HFFc6 (cell line): ENCODE data around the gene LEMD3. TPM values are rescaled to one million over a fixed set of nuclear protein-coding genes. Genes with fewer than 3 reads are reported as not detected.

Experiments
- DNase-seq: peaks from one replicate; pipeline ENCODE4 v3.0.0-alpha.2; 2018
- H3K27ac Mint-ChIP-seq: 2 replicates; pipeline ENCODE4 v1.8.0; 2020; ENCODE audit warnings: mild to moderate bottlenecking, mixed read lengths
- H3K27me3 Mint-ChIP-seq: 2 replicates; pipeline ENCODE4 v1.8.0; 2021; ENCODE audit warnings: mild to moderate bottlenecking, moderate library complexity, mixed read lengths; ENCODE audit not compliant: insufficient read depth
- H3K36me3 Mint-ChIP-seq: 2 replicates; pipeline ENCODE4 v1.8.0; 2021; ENCODE audit warnings: low read depth, mixed read lengths
- H3K4me1 Mint-ChIP-seq: 2 replicates; pipeline ENCODE4 v1.8.0; 2020; ENCODE audit warnings: low read depth, mixed read lengths
- H3K4me3 Mint-ChIP-seq: 2 replicates; pipeline ENCODE4 v1.8.0; 2020; ENCODE audit warnings: mild to moderate bottlenecking, moderate library complexity, mixed read lengths
- H3K9me3 Mint-ChIP-seq: 2 replicates; pipeline ENCODE4 v1.8.0; 2020; ENCODE audit warnings: mild to moderate bottlenecking, mixed read lengths
- total RNA-seq, 6 experiments: library from RNA; stranded (reverse); fragmentation: NEBNext Ultra II Directional; extraction: Animal tissue kit (Norgen Biotek cat#: 25700); gene quantifications; 2 replicates in 1 of 6; 3 replicates in 5 of 6; pipeline ENCODE4 v1.2.3, GENCODE V29; 2021
- TF ChIP-seq, protein P1 (sequence below): fragments of 200-600 bp; sonication (generic); IDR thresholded peaks from 2 replicates; pipeline ENCODE4 v1.5.0; 2021; ENCODE audit warnings: antibody characterized with exemption, mild to moderate bottlenecking

The LEMD3 gene
- total RNA-seq, 6 experiments from 2014 or later, result 16.7 to 21.5 (median 17.8) TPM

DNA sequence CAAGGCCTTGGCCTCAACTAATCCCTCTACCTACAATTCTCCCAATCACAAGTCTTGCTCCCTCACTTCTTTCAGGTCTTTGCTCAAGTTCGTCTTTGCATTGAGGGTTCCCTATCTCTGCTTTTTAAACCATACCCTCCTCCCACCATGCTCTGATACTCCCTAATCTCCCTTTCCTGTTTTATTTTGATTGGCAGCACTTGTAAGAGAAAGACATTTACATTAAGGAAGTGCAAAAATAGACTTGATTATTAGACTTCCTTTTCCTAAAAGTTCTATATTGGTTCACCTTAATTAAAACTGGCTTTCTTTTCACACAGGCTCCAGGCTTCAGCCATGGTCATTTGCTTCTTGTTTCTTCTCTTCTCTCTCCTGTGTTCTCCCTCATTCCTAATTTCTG lies 30.0 kb upstream of the LEMD3 start:
- H3K36me3 Mint-ChIP-seq, result 0 out of 2 replicates have a peak, but pooled peaks cover 7% of the 10 kb centered on the region
- no peaks in the 10 kb centered on the region for H3K4me1 Mint-ChIP-seq
- DNase-seq, result no peak
- peaks cover 32% of the 10 kb centered on the region for H3K27me3 Mint-ChIP-seq
- TF ChIP-seq, protein P1, sequence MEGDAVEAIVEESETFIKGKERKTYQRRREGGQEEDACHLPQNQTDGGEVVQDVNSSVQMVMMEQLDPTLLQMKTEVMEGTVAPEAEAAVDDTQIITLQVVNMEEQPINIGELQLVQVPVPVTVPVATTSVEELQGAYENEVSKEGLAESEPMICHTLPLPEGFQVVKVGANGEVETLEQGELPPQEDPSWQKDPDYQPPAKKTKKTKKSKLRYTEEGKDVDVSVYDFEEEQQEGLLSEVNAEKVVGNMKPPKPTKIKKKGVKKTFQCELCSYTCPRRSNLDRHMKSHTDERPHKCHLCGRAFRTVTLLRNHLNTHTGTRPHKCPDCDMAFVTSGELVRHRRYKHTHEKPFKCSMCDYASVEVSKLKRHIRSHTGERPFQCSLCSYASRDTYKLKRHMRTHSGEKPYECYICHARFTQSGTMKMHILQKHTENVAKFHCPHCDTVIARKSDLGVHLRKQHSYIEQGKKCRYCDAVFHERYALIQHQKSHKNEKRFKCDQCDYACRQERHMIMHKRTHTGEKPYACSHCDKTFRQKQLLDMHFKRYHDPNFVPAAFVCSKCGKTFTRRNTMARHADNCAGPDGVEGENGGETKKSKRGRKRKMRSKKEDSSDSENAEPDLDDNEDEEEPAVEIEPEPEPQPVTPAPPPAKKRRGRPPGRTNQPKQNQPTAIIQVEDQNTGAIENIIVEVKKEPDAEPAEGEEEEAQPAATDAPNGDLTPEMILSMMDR, result no peak
- H3K9me3 Mint-ChIP-seq, result peaks cover 10% of the 10 kb centered on the region
- no peak overlapping the region for H3K4me3 Mint-ChIP-seq
- H3K27ac Mint-ChIP-seq, result no peak overlapping the region

DNA sequence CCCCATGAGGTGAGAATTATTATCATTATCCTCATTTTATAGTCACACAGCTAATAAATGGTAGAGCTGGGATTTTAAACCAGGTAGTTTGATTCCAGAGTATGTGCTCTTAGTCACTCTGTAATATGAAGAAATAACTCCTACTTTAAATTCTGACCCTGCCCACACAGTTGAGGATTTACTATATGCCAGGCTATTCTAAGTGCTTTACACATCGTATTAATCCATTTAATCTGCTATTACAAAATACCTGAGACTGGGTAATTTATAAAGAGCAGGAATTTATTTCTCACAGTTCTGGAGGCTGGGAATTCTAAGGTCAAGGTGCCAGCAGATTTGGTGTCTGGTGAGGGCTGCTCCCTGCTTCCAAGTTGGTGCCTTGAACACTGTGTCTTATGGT lies 28.6 kb upstream of the LEMD3 start:
- no peak for DNase-seq
- Mint-ChIP-seq H3K36me3 (0 out of 2 replicates have a peak, but pooled peaks cover 7% of the 10 kb centered on the region), H3K4me3 (no peak overlapping the region), H3K27me3 (peaks cover 37% of the 10 kb centered on the region), H3K4me1 (no peaks in the 10 kb centered on the region), H3K9me3 (peaks cover 5% of the 10 kb centered on the region), H3K27ac (no peak overlapping the region)
- TF ChIP-seq, protein P1, result no peak

GRCh38 chr12:65147312-65147905 lies 22.0 kb upstream of the LEMD3 start:
- peaks cover 11% of the 10 kb centered on the region for H3K4me1 Mint-ChIP-seq
- H3K27me3 Mint-ChIP-seq, result peaks cover 19% of the 10 kb centered on the region
- no peak overlapping the region for H3K4me3 Mint-ChIP-seq
- H3K9me3 Mint-ChIP-seq, result no peaks in the 10 kb centered on the region
- H3K36me3 Mint-ChIP-seq, result no peaks in the 10 kb centered on the region
- no peak overlapping the region for H3K27ac Mint-ChIP-seq
- TF ChIP-seq, protein P1, result no peak
- no peak for DNase-seq

GRCh38 chr12:65152012-65152411 lies 17.4 kb upstream of the LEMD3 start:
- Mint-ChIP-seq H3K4me3 (no peak overlapping the region), H3K27ac (no peak overlapping the region), H3K36me3 (no peaks in the 10 kb centered on the region), H3K4me1 (peaks cover 22% of the 10 kb centered on the region), H3K9me3 (no peaks in the 10 kb centered on the region), H3K27me3 (peaks cover 9% of the 10 kb centered on the region)
- no peak for DNase-seq
- TF ChIP-seq, protein P1, result no peak

- peaks cover 22% of the 10 kb centered on the region for H3K4me1 Mint-ChIP-seq
- no peaks in the 10 kb centered on the region for H3K9me3 Mint-ChIP-seq
- no peak for DNase-seq
- TF ChIP-seq, protein P1, result no peak
- H3K27me3 Mint-ChIP-seq, result peaks cover 5% of the 10 kb centered on the region
- H3K36me3 Mint-ChIP-seq, result no peaks in the 10 kb centered on the region
- H3K27ac Mint-ChIP-seq, result no peak overlapping the region
- no peak overlapping the region for H3K4me3 Mint-ChIP-seq
Measured at GRCh38 chr12:65152596-65152995, 16.8 kb upstream of the LEMD3 start.
